ENCODE measurements around the gene TJP2.

The TJP2 gene

GRCh38 chr9:69193685-69194032, 19.6 kb downstream of the TJP2 start:
- DNase-seq, result no peak

GRCh38 chr9:69194702-69195418, 20.8 kb downstream of the TJP2 start:
- no peak for DNase-seq

GRCh38 chr9:69195668-69196067, 21.6 kb downstream of the TJP2 start:
- DNase-seq, result no peak

GRCh38 chr9:69197687-69198086, 23.6 kb downstream of the TJP2 start:
- DNase-seq, result no peak

- no peak for DNase-seq
Observed at GRCh38 chr9:69198521-69199220, 24.6 kb downstream of the TJP2 start.

GRCh38 chr9:69199769-69200470, 25.8 kb downstream of the TJP2 start:
- DNase-seq, result peak; percentile 33

- no peak for DNase-seq
Observed at GRCh38 chr9:69202556-69202955, 28.5 kb downstream of the TJP2 start.

- DNase-seq, result no peak
Observed at GRCh38 chr9:69204326-69204725, 30.2 kb downstream of the TJP2 start.

- DNase-seq, result peak; percentile 63
Observed at GRCh38 chr9:69204849-69205248, 30.8 kb downstream of the TJP2 start.

- DNase-seq, result no peak
Observed at GRCh38 chr9:69206047-69206446, 32.0 kb downstream of the TJP2 start.

GRCh38 chr9:69207503-69207902, 33.4 kb downstream of the TJP2 start:
- DNase-seq, result no peak

GRCh38 chr9:69211424-69212036, 37.5 kb downstream of the TJP2 start:
- no peak for DNase-seq

GRCh38 chr9:69213647-69214046, 39.6 kb downstream of the TJP2 start:
- no peak for DNase-seq

- DNase-seq, result no peak
Observed at GRCh38 chr9:69214939-69215338, 40.9 kb downstream of the TJP2 start.

GRCh38 chr9:69215774-69216485, 41.9 kb downstream of the TJP2 start:
- no peak for DNase-seq

- DNase-seq, result no peak
Observed at GRCh38 chr9:69218166-69218565, 44.1 kb downstream of the TJP2 start.

GRCh38 chr9:69221036-69221435, 47.0 kb downstream of the TJP2 start:
- no peak for DNase-seq

GRCh38 chr9:69222970-69223369, 48.9 kb downstream of the TJP2 start:
- DNase-seq, result no peak

GRCh38 chr9:69223605-69224004, 49.5 kb downstream of the TJP2 start:
- peak; percentile 75 for DNase-seq

GRCh38 chr9:69229367-69229766, 55.3 kb downstream of the TJP2 start:
- DNase-seq, result no peak

GRCh38 chr9:69232135-69232534, 58.1 kb downstream of the TJP2 start:
- no peak for DNase-seq

- DNase-seq, result no peak
Observed at GRCh38 chr9:69234683-69235082, 60.6 kb downstream of the TJP2 start.

- DNase-seq, result no peak
Observed at GRCh38 chr9:69236188-69236587, 62.1 kb downstream of the TJP2 start.

Data from fibroblast of skin of right biceps (primary cell).